B cell (primary cell): ENCODE data around the gene ARHGAP26.

Experiments
- CTCF ChIP-seq: fragments of 200-600 bp; IDR thresholded peaks from one replicate; pipeline ENCODE4 v1.8.0; 2022; ENCODE audit warnings: antibody characterized with exemption, mild to moderate bottlenecking
- EZH2 ChIP-seq: IDR thresholded peaks from 2 replicates; pipeline ENCODE4 v1.6.1; 2012; ENCODE audit warnings: borderline replicate concordance, low read depth, mild to moderate bottlenecking, moderate library complexity, low read length; ENCODE audit not compliant: insufficient read depth, poor library complexity, severe bottlenecking

- TF ChIP-seq CTCF (no peak), EZH2 (no peak)
These were observed 315.2 kb downstream of the ARHGAP26 start for GRCh38 chr5:143085319-143085917.
